GM18519 (cell line): ENCODE results near the gene EP400.

Source experiments
- ATAC-seq: cut with Tn5 transposase; IDR thresholded peaks from one replicate; pipeline ENCODE4 v1.9.1; 2021; ENCODE audit warnings: mild to moderate bottlenecking, moderate library complexity; ENCODE audit not compliant: unreplicated experiment, low FRiP score

EP400 gene

DNA sequence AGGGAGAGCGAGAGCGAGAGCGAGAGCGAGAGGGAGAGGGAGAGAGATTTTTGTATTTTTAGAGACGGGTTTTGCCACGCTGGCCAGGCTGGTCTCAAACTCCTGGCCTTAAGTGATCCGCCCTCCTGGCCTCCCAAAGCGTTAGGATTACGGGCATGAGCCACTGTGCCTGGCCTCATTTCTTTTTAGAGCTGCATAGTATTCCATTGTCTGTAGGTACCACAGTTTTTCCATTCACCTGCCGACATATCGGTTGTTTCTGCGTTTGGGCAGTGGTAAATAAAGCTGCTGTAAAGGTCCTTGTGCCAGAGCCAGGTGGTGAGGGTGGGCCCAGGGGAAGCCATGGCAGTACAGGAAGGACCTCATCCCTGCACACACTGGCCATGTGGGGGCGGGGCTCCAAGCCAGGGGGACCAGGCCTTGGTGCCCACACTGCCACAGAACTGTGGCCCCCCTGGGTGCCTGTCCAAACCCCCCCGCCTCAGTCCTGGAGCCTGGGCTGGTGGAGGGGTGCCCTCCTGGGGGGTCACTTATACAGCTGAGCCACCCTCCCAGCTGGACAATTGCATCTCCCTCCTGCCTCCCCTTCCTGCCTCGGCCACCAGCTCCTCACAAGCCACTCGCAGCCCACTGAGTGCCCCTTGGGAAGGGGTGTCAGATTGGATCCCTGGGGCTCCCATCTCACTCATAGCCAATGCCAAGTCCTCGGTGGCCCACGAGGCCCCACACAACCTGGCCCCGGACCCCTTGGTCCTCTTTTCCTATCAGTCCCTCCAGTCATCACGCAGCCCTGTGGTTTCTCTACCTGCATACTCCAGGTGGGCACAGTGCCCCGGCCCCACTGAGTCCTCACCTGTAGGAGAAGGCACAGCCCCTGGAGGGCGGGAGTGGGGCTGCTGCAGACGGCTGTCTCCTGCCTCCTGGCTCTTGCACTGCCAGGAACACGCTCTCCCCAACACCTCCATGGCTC lies 22.3 kb upstream of the EP400 start:
- ATAC-seq, result no peak

DNA sequence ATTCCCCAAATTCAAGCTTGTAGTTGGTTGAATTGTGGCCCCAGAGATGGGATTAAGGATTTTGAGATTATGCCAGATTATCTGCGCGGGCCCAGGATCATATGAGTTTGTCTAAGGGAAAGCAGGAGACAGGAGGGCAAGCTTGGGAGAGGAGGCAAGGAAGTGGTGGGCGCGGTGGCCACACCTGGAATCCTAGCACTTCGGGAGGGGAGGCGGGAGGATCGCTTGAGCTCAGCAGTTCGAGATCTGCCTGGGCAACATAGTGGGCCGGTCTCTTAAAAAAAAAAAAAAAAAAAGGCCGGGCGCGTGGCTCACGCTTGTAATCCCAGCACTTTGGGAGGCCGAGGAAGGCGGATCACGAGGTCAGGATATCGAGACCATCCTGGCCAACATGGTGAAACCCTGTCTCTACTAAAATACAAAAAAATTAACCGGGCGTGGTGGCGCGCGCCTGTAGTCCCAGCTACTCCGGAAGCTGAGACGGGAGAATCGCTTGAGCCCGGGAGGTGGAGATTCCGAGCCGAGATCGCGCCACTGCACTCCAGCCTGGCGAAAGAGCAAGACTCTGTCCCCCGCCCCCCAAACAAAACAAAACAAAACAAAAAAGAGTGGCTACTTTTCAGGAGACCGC lies 21.5 kb upstream of the EP400 start:
- no peak for ATAC-seq

- peak; percentile 59 for ATAC-seq
Measured at GRCh38 chr12:131928711-131929580, 20.8 kb upstream of the EP400 start, which contains the start of gene PUS1. PUS1 (plus strand) TSS chr12:131929276; CDS start chr12:131929723, 447 bp downstream.

GRCh38 chr12:131929581-131930456 lies 19.9 kb upstream of the EP400 start:
- no peak for ATAC-seq

DNA sequence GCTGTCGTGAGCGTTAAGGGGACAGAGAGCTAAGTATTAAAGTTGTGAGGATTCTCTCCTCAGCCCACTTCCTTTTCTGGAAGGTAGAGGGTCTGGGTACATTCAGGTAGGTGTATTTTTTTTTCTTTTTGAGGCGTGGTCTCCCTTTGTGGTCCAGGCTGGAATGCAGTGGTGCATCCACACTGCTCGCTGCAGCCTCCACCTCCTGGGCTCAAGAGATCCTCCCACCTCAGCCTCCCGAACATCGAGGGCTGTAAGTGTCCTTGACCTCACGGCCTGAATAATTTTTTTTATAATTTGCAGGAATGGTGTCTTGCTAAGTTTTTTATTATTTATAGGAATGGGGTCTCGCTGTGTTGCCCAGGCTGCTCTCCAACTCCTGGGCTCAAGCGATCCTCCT lies 19.2 kb upstream of the EP400 start:
- ATAC-seq, result no peak

DNA sequence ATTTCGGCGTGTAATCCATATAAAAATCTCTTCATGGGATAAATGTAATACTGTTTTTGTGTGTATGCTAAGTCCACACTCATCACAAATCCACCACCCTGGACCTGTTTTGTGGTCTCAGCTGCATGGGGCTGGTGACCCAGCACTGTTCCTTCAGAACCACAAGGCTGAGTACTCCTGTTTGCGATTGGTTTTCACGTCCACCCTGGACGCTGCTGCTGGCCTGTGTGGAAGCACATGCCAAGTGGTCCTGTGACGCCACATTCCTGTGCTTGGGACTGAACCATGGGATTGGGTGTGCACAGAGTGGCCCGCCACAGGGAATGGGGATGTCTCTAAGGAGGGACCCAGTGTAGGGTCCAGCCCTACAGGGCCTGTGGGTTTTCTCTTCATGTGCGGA lies 16.4 kb upstream of the EP400 start:
- ATAC-seq, result no peak

DNA sequence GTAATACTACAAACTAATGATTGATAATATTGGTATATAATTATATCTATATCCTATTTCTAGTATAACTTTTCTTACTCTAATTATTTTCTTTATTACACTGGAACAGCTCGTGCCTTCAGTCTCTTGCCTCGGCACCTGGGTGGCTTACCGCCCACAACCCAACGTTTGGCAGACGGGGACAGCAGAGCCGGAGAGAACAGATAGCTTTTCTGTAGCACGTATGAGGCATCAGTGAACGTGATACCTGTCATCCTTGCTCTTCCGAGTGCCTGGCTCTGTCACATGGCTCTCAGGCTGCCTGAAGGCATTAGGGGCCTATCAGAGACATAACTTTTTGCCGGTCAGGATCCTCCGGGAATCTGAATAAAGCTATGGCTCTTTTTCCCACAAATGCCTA lies 15.2 kb upstream of the EP400 start:
- no peak for ATAC-seq

- ATAC-seq, result no peak
Measured at GRCh38 chr12:131938082-131938481, 11.7 kb upstream of the EP400 start.

- no peak for ATAC-seq
Measured at GRCh38 chr12:131939007-131939406, 10.7 kb upstream of the EP400 start.

- ATAC-seq, result no peak
Measured at GRCh38 chr12:131940141-131940547, 9.6 kb upstream of the EP400 start.

- ATAC-seq, result no peak
Measured at GRCh38 chr12:131941116-131941986, 8.4 kb upstream of the EP400 start.

DNA sequence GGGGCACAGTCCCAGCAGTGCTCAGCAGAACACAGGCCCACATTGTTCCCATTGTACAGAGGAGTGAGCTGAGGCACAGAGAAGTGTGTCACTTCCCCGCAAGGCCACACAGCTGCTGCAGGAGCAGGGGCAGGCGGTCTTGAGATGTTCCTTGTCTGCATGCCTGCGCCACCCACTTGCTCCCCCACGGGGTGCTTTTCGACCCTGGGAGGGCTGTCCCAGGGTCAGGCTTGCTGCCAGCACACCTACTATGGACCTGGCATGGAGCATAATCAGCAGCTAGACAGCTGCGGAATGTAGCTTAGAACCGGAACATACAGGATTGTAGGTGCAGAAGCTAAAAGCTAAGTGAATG lies 7.8 kb upstream of the EP400 start:
- no peak for ATAC-seq

DNA sequence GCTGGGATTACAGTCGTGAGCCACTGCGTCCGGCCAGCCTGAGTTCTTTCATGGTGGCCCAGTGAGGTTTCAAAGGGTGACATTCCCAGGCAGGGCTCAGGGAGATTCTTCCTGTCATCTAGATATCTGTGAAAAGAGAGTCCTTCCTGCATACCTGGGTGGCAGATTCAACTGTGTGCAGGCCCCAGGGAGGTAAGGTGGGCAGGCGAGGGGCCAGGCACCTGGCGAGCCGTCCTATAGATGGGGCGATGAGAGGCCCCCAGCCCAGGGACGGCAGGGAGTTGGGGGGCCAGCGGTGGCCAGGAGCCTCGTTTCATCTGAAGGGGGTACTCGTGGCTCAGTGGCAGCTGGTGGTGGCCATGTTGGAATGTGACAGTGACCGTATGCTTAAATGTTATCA lies 7.1 kb upstream of the EP400 start:
- no peak for ATAC-seq

DNA sequence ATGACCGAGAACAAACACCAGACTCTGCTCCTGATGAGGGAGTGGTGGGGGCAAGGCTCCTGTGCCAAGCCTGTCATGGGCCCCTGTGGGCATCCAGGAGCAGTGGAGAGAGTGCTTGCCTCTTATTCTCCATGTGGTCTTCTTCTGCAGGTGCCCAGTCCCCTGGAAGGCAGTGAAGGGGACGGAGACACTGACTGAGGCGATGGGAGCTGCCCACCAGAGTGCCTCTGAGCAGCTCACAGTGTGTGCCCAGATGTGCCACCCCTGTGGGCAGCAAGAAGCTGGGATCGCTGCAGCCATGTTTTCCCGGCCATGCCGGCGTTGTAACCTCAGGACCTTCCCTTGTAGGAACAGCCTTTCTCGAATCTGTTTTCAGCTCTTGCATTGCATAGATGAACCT lies 6.4 kb upstream of the EP400 start:
- ATAC-seq, result no peak

GRCh38 chr12:131943876-131944275 lies 5.9 kb upstream of the EP400 start:
- no peak for ATAC-seq

DNA sequence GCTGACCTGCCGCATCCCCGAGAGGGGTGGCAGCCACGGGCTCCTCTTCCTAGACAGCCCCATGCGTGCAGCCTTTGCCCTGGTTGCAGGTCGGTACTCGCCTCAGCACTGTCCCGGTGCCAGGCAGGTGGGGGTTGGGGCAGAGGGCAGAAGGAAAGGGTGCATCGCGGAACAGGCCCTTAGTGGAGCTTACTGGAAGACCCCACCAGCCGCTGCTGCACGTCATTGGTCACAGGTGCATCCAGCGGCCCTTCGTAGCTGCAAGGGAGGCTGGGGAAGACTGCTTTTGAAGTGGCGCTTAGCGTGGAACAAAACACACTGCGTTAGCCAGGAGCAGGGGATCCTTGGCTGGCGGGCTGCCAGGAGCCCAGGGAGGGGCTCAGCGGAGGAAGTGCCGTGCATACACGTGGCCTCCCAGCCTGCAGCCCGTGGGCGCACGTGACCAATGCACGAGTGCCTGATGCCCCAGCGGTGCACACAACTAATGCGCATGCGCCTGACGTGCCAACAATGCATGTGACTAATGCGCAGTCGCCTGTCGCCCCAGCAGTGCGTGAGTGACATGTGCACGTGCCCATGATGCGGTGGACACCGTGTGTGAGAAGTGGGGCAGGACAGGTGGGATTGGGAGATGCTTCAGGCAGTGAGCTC lies 5.0 kb upstream of the EP400 start:
- ATAC-seq, result no peak

- no peak for ATAC-seq
Measured at GRCh38 chr12:131946757-131947156, 3.0 kb upstream of the EP400 start.

DNA sequence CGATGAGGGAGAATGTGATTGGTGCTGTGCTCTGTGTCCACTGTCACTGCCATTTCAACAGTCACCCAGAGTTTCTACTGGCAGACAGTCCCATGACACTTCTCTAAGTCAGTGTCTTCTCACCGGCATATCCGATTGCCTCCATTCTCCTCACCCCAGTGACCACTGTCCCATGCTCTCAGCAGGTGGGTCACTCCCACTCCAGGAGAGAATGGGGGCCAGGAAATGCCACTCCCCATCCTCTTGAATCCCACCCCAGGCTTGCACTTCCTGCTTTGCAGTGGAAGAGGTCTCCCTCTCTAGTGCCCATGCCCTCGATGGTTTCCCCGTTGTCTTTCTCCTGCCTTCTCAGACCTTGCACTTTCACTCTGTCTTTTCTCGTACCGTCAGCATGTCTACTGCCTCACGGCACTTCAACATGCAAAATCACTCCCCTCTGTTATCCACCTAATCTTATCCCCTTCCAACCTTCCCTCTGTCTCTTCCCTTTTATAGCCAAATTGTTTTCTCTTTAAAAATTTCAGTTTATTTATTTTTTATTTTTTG lies 2.2 kb upstream of the EP400 start:
- ATAC-seq, result no peak
